ENCODE results near the gene ITGB3. TPM values are rescaled to one million over a fixed set of nuclear protein-coding genes. Genes with fewer than 3 reads are reported as not detected.
"Not testable (repeated sequence)": the region's sequence is repeated elsewhere in the genome, so short reads cannot be mapped to it uniquely, and the experiment has no call there.

Gene ITGB3
- total RNA-seq, 2 donors from 2014 or later: 32.1 to 53.5 TPM

DNA sequence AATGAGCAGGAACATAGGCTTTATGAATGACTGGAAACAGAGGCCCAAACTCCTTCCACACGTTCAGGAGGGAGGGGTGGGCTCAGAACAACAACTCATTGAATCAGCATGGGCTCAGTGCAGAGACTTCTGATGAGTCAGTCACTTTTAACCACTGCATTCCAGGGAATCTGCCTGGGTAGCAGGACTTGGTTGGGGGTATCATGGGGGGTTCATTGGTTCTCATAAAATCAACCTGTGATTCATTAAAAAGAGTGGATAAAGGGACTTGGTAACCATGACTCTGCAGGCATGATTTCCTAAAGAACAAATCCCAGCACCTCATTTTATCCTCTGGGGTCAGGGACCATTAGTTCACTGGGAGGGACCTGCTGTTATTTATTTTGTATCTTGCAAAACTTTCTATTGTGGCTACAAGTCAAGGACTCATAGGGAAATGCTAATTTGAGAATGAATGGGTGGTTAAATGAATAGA is 13.8 kb downstream of the ITGB3 start:
- intact Hi-C loops (cut with DNase I): no loop called here
- no peak for DNase-seq (ENCODE audit: low spot score)

DNA sequence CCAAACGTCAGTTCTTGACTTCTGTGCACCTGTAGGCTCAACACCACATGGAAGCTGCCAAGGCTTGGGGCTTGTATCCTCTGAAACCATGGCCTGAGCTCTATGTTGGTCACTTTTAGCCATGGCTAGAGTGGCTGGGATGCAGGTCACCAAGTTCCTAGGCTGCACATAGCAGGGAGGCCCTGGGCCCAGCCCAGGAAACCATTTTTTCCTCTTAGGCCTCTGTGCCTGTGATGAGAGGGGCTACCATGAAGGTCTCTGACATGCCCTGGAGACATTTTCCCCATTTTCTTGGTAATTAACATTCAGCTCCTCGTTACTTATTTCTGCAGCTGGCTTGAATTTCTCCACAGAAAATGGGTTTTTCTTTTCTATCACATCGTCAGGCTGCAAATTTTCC is 15.3 kb downstream of the ITGB3 start:
- DNase-seq (ENCODE audit: low spot score); intact Hi-C loops (cut with DNase I): not testable (repeated sequence)

DNA sequence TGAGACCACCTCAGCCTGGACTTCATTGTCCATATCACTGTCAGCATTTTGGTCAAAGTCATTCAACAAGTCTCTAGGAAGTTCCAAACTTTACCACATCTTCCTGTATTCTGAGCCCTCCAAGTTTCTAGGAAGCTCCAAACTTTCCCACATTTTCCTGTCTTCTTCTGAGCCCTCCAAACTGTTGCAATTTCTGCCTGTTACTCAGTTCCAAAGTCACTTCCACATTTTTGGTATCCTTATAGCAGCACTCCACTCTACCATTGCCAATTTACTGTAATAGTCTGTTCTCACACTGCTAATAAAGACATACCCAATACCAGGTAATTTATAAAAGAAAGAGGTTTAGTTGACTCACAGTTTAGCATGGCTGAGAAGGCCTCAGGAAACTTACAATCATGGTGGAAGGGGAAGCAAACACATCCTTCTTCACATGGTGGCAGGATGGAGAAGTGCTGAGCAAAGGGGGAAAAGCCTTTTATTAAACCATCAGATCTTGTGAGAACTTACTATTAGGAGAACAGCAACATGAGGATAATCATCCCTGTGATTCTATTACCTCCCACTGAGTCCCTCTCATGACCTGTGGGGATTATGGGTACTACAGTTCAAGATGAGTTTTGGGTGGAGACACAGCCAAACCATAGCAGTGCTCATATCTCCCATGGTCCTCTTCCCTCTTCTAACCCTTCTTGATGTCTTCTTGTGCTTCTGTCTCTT is 16.1 kb downstream of the ITGB3 start:
- DNase-seq (ENCODE audit: low spot score); intact Hi-C loops (cut with DNase I): not testable (repeated sequence)

DNA sequence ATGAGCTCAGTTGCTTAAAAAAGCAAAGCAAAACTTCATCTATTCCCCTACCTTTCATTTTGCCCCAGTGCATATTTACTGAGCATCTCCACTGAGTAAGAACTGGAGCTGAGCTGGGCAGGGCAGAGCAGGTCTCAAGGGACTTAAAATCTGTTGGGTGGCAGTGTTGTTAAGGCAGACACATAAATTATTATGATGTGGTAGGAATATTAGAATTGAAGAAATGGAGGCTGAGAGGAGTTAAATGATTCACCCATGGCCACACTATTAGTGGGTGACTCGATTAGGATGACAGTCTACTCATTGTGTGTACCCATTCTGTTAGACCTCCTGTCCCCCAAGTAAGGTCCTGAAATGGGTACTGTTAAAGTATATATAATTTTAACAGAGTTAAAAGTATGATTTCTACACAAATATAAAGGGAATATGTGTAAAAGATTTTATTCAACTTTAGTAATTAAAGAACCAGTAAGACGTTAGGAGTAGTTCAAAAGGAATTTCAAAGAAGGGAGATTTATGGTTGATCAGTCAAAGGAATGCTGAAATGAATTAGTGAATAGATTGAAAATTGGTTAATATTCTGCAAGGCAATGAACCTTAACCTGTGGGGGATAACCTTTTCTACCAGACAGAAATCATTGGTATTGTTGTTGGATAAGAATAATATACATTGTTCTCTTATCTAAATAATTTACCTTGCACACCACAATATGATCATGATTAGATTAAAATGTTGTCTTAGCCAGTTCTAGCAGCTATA is 17.5 kb downstream of the ITGB3 start:
- intact Hi-C loops (cut with DNase I): no loop called here
- DNase-seq (ENCODE audit: low spot score): no peak

DNA sequence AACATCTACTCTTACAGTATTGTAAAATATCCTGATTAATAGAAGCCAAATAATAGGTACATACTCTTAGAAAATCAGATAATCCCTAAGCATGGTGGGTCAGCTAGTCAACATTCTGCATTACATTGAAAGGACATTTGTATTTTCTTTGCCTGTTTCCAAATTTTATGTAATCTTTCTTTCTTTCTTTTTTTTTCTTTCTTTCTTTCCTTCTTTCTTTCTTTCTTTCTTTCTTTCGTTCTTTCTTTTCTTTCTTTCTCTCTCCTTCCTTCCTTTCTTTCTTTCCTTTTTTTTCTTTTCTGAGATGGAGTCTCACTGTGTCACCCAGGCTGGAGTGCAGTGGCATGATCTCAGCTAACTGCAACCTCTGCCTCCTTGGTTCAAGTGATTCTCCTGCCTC is 18.9 kb downstream of the ITGB3 start:
- no peak for DNase-seq (ENCODE audit: low spot score)
- intact Hi-C loops (cut with DNase I): no loop called here

DNA sequence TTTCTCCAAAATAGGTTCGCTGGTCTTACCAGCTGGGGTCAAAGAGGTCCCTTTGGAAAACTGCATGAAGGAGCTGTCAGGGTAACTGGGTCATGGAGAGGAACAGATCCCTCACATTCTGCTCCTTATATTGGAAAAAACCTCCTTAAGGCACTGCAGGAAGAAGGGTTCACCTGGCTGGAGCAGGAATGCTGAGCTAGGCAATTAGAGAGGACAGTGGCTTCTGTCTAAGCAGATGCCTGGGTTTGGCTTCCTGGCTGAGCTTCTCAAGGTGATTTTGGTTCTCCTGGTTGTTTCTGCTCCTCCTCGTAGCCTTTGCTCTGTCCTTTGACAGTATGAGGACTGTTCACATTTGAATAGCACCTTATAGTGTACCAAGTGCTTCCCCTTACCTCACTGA is 19.6 kb downstream of the ITGB3 start:
- no peak for DNase-seq (ENCODE audit: low spot score)
- intact Hi-C loops (cut with DNase I): no loop called here

DNA sequence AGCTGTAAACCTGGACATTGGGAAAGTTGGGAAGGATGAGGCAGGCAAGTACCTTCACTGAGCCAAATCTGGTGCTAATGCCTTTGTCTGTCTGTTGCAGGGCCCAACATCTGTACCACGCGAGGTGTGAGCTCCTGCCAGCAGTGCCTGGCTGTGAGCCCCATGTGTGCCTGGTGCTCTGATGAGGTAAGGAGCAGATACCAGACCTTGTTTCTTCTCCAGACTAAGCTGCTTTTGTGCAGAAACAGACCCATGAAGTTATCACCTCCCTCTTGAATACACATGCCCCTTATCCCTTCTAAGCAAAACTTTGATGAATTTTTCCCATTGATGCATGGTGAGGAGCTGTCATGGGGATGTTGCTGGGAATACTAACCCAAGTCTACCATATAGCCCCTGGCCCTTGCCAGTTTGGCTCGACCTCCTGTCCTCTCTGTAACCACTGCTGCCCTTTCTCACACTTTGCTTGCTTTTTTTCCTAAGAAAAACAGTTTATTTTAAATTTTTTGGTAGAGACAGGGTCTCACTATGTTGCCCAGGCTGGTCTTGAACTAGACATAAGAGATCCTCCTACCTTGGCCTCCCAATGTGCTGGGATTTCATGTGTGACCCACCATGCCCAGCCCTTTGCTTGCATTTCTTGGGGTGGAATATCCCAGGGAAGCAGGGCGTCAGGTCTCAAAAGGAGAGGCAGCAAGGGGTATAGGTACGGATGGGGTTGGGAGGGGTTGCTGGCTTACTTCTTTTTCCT is 20.9 kb downstream of the ITGB3 start:
- DNase-seq (ENCODE audit: low spot score): no peak
- intact Hi-C loops (cut with DNase I): loop anchor here in 1 of 2 donors (2.0 kb wide), 1 partner anchor 34 kb away; no protein-coding TSS in a partner anchor

DNA sequence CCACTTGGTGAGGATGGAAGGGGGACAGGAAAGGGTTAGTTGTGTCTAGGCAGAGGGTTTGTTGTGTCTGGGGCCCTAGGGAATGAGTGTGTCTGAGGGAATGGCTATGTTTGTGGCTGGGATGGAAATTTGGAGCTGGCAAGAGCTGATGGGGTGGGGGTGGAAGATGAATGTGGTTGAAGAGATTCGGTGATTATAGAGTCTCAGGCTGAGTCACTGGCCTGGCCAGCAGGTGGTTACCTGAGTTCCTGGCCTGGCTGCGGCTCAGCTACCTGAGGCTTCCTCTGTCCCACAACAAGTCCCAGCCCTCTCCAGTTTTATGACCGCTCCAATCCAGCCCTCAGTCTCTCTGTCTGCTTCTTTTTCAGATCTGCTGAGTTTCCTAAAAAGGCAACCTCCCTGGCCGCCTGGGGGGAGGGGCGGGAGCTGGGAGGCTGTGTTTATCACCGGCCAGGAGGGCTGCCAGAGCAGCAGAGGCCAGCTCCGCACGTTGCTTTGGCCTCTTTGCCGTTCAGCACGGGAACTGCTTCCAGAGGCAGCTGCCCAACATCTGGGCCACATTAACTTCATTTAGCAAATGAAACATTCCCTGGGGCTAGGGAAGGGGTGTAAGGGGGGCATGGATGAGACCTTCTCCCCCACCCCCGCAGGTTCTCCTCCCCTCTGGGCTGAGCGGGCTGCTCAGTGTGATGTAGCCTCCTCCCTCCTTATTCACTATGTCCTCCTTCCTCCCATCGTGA is 21.8 kb downstream of the ITGB3 start:
- intact Hi-C loops (cut with DNase I): loop anchor here in 1 of 2 donors (2.0 kb wide), 1 partner anchor 35 kb away; no protein-coding TSS in a partner anchor
- peak; percentile 96 for DNase-seq (ENCODE audit: low spot score)

DNA sequence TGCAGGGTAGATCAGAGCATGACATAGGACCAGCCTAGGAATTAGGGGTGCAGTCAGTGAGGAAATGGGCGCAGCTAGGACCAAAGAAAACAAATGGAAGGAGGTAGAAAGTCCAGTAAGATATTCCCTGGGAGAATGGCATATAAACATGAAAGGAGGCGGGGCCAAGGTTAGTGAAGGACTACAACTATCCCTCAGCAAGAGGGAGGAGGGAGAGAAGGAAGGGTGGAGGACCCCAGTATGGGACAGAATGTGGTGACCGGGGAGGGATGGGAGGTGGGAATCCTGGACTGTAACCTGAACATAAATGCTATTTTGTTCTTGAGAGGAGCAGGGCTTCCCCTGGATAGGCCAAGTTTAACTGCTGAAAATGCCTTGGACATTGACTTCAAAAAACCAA is 22.8 kb downstream of the ITGB3 start:
- DNase-seq (ENCODE audit: low spot score): no peak
- intact Hi-C loops (cut with DNase I): no loop called here

DNA sequence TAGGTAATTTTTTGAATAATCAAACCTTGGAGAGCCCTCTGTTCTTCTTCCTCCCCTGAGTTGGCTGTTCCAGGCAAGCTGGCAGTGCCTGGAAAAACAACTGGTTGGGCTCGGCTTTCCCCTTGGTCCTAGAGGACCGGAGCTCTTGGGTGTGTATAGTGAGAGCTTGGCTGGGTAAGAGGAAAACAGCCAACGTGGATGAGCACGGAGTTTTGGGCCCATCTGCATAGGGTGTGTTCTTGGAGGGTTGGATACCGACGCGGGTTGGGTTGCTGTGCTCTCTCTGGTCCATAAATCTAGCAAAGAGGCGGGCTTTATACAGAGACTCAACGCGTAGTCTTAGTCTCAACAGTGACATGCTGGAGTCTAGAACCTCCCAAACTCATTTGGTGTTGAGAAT is 23.2 kb downstream of the ITGB3 start:
- peak; percentile 92 for DNase-seq (ENCODE audit: low spot score)
- intact Hi-C loops (cut with DNase I): no loop called here

DNA sequence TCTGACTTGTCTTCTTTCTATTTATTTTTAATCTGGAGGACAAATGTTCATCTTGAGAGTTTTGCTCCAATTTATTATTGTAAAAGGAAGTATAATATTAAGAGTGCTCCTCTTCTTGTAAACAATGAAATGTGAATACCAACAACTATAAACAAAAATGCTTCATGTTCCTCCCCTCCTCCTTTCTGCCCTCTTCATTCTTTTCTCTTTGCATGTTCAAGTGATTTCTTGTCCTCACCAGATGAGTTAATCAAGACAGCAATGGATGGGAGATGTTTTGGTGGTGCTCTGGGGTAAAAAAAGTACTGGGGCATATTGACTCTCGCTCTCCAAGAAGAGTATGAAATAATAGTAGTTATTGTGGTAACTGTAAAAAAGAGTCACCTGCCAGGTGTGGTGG is 24.3 kb downstream of the ITGB3 start:
- no peak for DNase-seq (ENCODE audit: low spot score)
- intact Hi-C loops (cut with DNase I): no loop called here

DNA sequence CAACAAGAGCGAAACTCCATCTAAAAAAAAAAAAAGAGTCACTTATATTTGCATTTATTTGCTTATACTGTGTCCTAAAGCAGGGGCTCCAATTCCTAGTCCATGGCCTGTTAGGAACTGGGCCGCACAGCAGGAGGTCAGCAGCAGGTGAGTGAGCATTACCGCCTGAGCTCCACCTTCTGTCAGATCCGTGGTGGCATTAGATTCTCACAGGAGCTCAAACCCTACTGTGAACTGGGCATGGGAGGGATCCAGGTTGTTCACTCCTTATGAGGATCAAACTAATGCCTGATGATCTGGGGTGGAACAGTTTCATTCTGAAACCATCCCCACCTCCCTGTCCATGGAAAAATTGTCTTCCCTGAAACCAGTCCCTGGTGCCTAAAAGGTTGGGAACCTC is 24.9 kb downstream of the ITGB3 start:
- no peak for DNase-seq (ENCODE audit: low spot score)
- intact Hi-C loops (cut with DNase I): no loop called here

DNA sequence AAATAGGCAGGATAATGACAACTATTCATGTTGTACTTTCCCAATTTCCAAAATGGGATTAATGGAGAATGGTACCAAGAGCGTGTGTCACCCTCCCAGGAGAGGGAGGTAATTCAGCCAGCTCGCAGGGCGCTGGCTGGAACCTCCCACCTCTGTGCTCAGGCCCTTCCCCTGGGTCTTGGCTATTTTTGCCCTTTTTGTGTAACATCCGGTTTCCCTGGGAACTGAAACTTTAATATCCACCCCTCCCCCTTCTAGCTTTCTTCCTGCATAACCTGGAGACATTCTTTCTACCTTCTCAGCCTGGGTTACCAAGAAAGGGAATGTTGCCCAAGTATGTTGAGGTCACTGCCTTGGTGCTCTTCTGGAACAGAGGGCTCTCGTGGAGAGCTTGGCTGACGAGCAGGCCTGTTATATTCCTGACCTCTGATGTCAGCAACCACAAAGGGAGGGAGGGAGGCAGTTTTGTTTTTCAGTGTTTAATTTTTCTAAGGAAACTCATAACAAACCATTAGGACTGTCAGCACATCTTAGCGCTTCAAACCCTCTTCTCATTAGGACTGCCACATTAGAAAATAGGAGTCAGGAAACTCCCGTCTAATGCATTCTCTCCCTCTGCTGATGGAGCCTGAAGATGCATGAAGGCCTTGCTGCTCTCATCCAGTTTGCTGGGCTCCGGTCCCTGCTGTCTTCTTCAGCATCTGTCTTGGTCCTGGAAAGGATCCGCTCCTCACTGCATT is 25.6 kb downstream of the ITGB3 start:
- DNase-seq (ENCODE audit: low spot score): peak; percentile 90
- intact Hi-C loops (cut with DNase I): no loop called here

DNA sequence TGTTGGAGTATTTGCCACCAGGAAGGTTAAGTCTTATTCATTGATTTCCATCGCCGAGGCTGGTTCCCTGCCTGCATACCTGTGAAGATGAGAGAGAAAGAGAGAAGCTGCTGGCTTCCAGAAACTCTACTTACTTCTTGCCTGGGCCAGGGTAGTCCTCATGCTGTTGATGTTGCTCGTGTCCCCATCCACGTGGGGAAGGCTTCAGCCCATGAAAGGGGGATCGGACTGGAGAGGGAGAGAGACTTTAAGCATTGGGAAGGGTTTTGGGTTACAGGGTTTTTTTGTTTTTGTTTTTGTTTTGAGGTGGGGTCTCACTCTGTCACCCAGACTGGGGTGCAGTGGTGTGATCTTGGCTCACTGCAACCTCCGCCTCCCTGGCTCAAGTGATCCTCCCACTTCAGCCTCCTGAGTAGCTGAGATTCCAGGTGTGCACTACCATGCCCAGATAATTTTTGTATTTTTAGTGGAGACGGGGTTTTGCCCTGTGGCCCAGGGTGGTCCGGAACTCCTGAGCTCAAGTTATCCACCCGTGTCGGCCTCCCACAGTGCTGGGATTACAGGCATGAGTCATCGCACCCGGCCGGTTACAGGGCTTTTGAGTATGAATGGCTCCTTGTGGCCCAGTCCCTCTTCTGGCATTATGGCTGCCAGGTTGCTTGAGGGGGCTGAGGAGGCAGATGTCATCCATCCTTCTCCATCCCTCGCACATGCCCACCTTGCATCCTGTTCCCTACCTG is 26.6 kb downstream of the ITGB3 start:
- no peak for DNase-seq (ENCODE audit: low spot score)
- intact Hi-C loops (cut with DNase I): no loop called here

DNA sequence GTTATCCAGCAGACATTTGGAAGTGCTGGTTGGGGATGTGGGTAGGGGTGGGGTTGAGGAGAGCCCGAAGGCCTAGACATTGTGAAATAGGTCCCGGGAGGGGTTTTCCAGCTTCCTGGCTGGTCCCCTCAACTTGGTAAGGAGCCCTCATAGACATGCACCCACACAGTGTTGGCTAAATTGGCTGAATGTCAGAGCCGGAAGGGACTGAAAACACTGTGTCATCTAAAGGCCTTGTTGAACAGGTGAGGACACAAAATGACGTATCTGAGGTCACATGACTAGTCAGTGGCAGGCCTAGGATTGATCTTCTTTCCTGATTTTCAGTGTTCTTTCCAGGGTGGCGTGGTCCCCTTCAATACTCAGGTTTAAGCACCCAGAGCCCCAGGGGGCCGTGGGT is 27.6 kb downstream of the ITGB3 start:
- intact Hi-C loops (cut with DNase I): no loop called here
- no peak for DNase-seq (ENCODE audit: low spot score)

DNA sequence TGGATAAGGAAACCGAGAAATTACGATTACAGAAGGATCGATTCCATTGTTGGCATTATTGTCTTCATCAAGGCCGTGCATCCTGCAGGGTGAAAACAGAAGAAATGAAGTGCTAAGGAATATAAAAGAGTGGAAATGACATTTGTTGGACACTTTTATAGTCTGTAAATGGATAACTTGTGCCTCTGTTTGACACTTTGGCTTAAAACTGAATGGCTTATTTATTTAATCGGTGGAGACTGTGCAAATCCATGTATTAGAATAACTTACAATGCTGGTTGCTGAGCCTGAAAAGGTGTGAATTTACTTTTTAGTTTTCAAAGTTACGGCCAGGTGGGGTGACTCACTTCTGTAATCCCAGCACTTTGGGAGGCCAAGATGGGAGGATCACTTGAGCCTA is 31.4 kb downstream of the ITGB3 start:
- intact Hi-C loops (cut with DNase I): no loop called here
- DNase-seq (ENCODE audit: low spot score): no peak

DNA sequence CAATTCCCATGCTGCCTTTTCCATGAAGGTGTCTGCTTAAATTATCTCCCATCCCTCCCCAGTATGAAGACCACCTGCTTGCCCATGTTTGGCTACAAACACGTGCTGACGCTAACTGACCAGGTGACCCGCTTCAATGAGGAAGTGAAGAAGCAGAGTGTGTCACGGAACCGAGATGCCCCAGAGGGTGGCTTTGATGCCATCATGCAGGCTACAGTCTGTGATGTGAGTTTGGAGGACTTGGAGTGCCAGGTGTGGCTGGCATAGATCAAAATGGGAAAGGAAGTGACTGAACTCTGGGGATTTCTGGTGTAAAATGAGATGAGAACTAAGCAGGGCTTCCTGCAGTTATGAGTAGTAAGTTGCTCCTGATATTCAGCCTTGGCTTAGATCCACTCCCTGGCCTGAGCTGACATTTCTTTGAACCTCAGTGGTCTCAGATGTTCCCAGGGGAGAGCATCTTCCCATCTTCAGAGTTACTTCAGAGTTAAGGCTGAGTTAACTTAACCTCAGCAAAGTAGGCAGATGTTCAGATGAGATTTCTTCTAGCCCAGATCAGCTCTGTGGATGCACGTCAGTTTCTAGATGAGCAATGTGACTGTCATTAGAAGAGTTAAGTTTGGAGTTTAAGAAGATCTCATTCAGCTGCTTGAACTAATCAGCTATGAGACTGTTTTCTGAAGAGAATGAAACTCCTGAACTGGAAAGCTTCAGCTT is 32.7 kb downstream of the ITGB3 start:
- DNase-seq (ENCODE audit: low spot score): no peak
- intact Hi-C loops (cut with DNase I): no loop called here

Measured in posterior vena cava (tissue), 2 donors.